ENCODE measurements around the gene KCNQ1.

The KCNQ1 gene, protein sequence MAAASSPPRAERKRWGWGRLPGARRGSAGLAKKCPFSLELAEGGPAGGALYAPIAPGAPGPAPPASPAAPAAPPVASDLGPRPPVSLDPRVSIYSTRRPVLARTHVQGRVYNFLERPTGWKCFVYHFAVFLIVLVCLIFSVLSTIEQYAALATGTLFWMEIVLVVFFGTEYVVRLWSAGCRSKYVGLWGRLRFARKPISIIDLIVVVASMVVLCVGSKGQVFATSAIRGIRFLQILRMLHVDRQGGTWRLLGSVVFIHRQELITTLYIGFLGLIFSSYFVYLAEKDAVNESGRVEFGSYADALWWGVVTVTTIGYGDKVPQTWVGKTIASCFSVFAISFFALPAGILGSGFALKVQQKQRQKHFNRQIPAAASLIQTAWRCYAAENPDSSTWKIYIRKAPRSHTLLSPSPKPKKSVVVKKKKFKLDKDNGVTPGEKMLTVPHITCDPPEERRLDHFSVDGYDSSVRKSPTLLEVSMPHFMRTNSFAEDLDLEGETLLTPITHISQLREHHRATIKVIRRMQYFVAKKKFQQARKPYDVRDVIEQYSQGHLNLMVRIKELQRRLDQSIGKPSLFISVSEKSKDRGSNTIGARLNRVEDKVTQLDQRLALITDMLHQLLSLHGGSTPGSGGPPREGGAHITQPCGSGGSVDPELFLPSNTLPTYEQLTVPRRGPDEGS

DNA sequence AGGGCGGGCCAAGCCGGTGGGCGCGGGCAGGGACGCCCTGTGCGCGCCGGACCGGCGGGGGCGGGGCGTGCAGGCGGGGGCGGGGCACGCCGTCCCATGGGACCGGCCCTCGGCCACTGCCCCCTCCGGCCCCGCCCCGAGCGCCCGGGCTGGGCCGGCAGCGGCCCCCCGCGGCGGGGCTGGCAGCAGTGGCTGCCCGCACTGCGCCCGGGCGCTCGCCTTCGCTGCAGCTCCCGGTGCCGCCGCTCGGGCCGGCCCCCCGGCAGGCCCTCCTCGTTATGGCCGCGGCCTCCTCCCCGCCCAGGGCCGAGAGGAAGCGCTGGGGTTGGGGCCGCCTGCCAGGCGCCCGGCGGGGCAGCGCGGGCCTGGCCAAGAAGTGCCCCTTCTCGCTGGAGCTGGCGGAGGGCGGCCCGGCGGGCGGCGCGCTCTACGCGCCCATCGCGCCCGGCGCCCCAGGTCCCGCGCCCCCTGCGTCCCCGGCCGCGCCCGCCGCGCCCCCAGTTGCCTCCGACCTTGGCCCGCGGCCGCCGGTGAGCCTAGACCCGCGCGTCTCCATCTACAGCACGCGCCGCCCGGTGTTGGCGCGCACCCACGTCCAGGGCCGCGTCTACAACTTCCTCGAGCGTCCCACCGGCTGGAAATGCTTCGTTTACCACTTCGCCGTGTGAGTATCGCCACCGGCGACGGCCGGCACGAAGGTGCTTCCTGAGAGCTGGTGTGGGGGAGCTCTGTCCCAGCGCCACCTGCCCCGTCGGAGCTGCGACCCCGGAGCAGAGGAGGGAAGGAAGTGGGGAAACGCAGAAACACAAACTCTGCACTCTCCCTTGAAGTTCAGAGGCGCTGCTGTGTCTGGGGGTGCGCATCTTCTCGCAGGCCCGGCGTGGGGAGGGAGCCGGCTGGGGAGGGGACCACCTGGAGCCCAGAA is at the start of gene KCNQ1:
Gene KCNQ1, plus strand, starts transcription at position 188 of the 925 bp plus-strand sequence. Its CDS starts 91 bp downstream, at position 279.
- no peak for DNase-seq

DNA sequence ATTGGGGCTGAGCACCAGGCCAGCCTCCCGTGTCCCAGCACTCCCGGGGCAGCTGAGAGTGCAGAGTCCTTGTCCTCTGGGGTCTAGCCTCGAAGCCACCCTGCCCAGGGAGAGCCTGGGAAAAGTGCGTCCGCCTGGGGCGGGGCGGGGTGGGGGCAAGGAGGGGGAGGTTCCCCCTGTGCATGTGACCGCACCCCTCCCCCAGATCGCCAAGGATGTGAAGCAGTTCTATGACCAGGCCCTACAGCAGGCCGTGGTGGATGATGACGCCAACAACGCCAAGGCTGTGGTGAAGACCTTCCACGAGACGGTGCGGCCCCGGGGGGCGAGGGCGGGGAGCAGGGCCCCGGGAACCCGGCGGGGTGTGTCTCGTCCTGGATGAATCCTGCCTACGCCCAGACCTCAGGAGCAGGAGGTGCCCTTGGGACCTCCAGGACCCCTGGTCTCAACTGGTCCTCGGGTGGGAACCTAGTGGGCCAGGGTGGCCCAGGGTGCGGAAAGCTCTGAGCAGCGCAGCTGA is 49.5 kb upstream of the KCNQ1 start:
- DNase-seq, result no peak

DNA sequence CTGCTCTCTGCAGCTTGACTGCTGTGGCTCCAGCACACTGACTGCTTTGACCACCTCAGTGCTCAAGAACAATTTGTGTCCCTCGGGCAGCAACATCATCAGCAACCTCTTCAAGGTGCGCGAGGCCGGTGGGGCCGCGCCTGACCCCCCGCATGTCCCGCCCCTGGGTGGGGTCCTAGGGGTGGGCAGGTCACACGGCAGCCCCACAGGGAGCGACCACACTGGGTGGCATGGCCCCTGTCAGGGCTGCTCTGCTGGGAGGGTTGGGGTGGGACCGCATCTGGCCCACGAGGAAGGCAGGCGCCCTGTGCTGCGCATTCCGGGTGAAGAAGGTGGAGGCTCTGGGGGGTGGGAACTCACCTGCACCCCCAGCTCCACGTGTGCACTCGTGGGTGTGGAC is 49.0 kb upstream of the KCNQ1 start:
- DNase-seq, result no peak

DNA sequence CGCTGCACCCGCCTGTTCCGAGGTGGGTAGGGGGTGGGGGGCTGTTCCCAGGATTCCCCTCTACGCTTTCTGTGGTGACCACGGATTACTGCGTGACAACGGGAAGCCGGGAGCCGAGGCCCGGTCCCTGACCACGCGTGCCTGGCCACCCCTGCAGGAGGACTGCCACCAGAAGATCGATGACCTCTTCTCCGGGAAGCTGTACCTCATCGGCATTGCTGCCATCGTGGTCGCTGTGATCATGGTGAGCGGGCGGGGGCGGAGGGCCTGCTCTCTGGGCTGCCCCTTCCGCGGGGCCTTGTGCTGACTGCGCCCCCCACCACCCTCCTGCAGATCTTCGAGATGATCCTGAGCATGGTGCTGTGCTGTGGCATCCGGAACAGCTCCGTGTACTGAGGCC is 48.3 kb upstream of the KCNQ1 start:
- DNase-seq, result no peak

DNA sequence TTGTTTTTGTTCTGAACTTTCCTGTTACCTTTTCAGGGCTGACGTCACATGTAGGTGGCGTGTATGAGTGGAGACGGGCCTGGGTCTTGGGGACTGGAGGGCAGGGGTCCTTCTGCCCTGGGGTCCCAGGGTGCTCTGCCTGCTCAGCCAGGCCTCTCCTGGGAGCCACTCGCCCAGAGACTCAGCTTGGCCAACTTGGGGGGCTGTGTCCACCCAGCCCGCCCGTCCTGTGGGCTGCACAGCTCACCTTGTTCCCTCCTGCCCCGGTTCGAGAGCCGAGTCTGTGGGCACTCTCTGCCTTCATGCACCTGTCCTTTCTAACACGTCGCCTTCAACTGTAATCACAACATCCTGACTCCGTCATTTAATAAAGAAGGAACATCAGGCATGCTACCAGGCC is 47.8 kb upstream of the KCNQ1 start:
- no peak for DNase-seq

DNA sequence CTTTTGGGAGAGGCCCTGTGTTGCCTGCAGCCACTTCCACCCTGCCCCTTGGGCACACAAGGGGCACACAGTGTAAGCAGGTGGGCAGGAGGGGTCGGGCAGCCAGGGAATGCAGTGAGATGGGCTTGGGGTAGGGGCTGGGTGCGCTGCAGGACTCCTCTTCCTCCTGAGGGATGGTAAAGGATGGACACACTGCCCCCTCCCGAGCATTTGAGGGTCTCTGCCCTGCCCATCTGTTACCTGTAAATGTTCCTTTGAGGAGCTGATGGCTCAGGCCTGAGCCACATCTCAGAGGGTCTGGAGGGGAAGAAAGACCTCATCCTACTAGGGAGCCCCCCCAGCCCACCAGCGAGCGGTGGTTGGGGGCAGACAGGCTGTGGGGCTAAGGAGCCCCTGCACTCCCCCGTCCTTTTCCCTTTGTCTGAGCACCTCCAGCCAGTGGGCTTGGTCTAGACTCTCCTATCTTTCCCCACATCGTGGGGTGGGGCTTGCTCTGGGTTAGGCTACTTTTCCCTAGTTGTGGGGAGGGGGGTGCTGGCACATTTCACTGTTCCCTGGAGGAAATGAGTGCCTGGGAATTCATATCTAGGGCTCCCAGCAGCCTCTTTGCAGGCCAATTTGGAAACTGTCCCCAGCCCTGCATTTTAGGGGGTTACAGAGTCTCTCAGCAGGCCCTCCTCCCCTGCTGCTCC is 46.0 kb upstream of the KCNQ1 start:
- DNase-seq, result no peak

DNA sequence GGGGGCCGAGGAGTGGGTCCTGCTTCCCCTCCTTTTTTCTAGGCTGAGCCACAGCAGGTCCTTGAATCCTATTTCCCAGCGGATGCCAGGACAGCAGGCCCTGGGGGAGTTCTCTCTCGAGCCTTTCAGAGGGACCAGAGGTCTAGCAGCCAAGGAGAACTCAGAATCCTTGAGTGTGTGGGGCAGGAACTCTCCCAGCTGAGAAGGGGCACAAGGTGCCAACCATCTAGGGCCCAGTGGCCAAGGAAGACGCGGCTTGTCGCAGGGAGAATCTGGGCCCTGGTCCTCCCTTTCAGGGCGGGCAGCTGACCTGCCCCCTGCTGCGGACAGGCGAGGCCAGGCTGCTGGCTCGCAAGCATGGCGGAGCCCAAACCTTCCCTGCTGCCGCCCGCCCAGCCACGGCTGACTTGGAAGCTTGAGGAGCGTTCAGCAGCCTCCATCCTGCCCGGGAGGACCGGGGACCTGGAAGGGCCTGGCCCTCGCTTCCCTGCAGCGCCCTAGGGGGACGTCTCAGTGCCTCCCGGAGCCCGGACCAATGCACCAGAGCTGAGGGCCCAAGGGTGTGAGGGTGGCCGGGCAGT is 45.2 kb upstream of the KCNQ1 start:
- DNase-seq, result peak; percentile 27

DNA sequence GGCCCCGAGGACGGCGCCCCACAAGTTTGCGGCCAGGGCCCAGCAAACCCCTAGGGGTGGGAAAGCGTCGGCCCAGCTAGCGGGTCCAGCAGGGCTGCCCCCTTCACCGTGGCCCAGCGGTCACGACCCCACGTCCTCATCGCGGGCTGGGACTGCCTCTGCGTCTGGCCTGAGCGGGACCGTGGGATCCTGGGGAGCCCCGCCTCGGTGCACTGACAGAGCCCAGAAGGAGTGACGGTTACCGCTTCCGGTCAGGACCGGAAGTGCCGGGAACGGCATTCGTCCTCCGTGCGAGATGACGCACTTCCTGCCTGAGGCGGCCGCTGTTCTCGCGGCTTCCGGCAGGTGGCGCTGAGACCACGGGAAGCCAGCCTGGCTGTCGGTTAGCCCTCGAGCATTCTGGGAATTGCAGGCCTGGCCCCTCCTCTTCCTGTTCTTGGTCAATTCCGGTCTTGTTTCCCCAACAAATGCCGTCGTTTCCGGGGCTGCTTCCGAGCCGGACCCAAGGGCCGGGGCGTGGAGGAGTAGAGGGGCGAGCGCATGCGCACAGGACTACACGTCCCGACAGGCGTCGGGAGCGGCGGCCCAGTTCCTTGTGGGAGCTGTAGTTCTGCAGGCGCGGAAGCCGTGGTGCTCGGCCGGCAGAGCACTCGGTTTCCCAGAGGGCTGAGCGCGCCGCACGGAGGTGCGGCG is 44.6 kb upstream of the KCNQ1 start, which contains the start of gene TSSC4:
Gene TSSC4, plus strand, starts transcription at position 682 of the 693 bp plus-strand sequence. CDS start 1,884 bp downstream, outside the sequence.
- DNase-seq, result peak; percentile 99

DNA sequence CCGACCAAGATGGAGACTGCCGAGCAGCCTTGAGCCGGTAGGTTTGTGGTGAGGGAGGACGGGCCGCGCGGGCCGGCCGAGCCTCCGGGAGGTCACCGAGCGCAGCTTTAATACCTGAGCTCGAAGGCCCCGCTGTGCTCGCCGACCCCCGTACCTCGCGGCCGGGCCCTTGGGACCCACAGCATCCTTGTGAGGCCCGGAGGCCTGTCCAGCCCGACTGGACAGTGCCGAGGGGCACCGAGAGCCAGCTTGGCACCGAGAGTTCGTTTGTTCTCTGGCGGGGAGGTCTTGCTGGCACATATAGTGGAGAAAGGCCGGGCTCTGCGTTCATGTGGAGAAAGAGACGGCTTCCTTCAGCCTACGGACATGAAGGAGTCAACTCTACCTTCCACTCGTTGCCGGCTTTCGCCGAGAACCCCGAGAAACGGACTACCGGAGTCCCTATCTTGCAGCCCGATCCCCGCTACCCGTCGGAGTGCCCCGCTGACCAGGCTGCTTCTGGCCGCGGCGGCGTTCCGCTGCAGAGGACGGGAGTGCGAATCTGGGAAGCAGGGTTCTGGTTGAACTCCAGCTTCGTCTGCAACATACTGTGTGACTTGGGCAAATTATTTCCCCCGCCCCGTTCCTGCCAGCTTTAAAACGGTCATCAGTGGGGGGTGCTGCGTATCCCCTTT is 43.9 kb upstream of the KCNQ1 start:
- DNase-seq, result peak; percentile 15

DNA sequence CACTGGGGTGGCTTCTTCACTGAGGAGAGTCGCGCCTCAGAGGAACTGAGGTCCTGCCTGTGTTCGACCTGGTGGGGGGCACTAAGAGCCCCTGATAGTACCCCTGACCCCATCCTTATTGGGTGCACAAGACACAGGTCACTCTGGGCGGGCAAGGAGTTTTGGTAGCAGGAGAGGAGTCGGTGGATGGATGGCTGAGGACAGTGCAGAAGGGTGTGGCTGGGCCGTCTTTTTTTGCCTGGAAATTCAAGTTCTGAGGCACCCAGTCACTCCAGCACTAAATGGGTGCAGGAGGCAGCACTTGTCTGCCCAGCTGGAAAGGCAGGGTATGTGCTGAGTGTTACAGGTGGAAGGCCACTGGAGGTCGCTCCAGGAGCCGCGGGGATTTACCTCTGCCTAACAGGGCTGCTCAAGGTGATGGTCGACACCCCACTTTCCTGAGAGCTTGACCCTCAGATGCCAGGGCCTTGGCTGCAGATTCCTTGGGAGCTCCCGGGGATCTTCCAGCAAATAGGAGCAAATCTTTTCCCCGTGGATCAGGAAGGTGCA is 43.3 kb upstream of the KCNQ1 start:
- no peak for DNase-seq

DNA sequence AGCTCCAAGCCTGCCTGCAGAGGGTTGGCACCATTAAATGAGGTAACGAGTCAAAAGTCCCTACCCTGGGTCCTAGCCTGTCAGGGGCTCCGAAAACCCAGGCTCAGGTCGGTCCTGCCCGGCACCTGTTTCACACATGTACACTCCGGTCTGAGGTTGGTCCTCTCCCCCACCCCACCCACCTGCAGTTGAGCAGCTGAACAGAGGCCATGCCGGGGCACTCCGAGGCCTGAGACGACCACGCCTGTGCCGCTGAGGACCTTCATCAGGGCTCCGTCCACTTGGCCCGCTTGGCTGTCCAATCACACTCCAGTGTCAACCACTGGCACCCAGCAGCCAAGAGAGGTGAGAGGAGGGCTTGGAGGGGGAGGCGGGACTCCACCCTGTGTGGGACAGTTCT is 42.7 kb upstream of the KCNQ1 start:
- DNase-seq, result no peak

DNA sequence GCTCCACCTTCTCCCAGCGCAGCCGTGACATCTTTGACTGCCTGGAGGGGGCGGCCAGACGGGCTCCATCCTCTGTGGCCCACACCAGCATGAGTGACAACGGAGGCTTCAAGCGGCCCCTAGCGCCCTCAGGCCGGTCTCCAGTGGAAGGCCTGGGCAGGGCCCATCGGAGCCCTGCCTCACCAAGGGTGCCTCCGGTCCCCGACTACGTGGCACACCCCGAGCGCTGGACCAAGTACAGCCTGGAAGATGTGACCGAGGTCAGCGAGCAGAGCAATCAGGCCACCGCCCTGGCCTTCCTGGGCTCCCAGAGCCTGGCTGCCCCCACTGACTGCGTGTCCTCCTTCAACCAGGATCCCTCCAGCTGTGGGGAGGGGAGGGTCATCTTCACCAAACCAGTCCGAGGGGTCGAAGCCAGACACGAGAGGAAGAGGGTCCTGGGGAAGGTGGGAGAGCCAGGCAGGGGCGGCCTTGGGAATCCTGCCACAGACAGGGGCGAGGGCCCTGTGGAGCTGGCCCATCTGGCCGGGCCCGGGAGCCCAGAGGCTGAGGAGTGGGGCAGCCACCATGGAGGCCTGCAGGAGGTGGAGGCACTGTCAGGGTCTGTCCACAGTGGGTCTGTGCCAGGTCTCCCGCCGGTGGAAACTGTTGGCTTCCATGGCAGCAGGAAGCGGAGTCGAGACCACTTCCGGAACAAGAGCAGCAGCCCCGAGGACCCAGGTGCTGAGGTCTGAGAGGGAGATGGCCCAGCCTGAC is 41.7 kb upstream of the KCNQ1 start:
- no peak for DNase-seq

DNA sequence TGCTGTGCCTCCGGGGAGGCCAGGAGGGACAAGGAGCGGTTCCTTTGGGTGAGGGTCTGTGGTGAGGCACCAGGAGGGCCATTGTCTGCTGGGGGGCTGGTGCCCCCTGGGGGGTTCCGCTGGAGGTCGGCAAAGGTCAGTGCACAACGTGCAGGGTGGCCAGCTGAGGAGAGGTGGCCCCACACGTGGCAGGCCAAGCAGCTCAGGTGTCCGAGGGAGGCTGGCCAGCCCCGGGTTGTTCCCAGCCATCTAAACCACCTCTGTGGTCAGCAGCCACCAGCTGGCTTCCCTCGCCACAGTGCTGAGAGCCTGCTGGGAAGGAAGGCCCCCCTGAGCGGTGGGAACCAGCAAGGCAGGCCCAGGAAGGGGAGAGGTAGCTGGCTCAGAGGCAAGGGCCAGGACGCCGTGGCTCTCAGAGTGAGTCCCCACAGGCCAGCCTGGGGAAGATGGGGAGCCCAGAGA is 40.0 kb upstream of the KCNQ1 start:
- DNase-seq, result no peak

DNA sequence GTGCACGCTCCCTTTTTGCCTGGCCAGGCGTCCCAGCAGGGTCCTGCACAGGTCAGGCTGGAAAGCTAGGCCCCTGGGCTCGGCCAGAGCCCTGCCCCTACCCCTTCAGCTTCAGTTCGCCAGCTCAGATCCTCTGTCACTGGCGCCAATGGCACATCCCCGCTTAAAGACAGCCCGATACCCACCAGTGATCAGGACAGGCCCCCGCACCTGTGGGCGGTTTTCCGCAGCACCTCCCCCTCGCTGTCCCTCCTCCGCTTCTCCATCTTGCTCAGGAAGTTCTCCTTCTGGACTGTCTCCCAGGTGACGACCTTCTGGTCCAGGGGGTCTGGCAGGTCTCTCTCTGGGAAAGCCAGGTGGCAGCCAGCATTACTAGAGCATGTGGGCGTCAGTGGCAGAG is 38.4 kb upstream of the KCNQ1 start:
- no peak for DNase-seq

DNA sequence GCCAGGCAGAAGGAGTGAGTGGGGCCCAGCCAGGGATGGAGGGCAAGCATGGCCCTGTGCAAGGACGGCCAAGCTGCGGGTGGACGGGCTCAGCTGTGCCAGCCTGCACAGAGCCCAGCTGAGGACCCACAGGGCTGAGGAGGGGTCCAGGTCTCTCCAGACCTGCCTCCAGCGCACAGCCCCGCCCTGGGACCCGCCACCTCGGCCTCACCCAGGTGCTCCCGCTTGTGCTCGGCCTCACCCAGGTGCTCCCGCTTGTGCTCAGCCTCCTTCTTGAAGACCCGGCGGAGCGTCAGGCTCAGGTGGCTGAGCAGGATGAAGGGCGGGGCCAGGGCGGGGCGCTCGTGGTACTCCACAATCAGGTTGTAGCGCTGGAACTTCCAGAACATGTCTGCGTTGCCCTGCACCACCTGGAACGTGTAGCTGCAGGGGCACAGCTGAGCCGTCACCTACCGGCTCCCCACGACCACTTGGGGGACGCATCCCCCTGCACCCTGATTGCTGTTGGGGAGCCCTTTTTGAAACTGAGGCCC is 37.9 kb upstream of the KCNQ1 start:
- DNase-seq, result no peak

DNA sequence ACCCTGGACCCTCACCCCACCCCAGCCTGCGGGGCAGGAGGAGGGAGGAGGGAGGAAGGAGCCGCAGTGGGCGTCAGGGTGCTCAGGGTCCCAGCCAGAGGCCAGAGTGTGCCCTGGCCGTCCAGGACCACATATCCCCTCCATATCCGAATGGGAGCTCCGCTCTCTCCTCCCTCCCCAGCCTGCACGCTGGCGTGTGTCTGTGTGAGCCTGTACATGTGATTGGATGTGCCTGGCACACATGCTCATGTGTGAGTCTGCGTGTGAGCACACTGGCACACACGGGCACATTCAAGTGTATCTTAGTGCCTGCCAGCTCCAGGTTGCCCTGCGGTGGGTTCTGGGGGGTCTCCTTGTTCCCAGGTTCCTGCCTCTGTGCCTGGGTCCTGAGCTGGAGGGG is 36.1 kb upstream of the KCNQ1 start:
- no peak for DNase-seq

DNA sequence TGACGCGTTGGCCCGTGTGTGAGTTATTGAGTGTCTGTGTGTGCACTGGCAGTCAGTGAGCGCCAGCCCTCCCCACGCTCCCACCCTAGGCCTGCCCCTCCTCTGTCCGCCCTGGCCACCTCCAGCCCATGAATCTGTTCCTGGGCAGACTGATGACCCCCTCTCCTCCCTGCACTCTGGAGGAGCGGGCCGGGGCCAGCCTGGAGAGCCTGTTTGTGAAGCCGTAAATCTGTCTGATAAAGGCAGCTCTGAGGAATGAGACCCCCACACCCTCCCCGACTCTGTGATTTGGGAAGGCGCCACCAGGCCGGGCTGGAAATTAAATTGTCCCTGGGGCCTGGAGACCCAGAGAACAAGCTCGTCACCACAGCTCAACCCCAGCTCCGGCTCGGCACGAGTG is 35.7 kb upstream of the KCNQ1 start:
- DNase-seq, result no peak

DNA sequence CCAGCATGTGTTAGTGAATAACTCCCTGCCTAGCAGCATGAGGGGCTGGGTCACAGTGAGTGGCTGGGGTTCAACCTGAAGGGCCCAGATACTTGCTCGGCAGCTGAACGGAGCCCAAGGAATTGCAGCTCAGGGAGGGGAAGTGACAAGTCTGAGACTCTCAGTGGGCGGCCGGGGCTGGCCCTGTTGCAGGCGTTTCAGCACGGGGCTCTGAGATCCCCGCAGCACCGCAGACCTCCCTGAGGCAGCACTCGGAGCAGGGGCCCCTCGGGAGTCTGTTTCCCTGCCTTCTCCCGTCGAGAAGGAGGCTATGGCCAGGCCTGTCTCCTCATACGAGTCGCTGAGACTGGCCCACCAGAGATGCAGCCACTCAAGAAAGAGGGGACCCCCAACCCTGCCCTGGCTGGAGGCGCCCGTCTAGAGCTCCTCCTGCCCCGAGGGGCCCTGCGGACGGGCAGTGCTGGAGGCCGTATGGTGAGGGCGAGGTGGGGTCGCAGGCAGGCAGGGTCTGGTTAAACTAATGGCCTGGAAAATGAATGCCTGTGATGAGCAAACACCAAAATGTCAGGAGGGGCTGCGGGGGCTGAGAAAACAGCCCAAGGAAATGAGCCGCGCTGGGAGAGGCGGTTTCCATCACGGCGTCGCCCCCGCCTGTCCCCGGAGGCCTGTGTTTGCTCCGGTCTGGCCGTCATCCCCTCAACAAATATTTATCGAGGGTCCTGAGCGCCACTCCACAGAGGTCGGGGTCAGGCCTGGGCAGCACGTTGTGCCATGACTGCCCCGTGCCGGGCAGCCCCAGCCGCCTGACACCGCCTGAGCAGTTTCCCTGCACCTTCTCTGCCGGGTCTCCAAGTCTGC is 35.0 kb upstream of the KCNQ1 start:
- DNase-seq, result no peak

Measured in stimulated activated CD4-positive, alpha-beta T cell treated with anti-CD3 and anti-CD28 coated beads, Interleukin-4, amount 100 ng/mL, for 24 hours (primary cell).